Liver (tissue), 9 donors: ENCODE data around the gene STK38L. TPM values are rescaled to one million over a fixed set of nuclear protein-coding genes. Genes with fewer than 3 reads are reported as not detected.

Experiments used
- DNase-seq: peaks from one replicate; pipeline ENCODE4 v3.0.0-alpha.2; 2017; ENCODE audit warnings: low spot score
- H3K27ac ChIP-seq, 2 donors: one replicate each; pipeline ENCODE4 v1.7.0; 2013; ENCODE audit warnings: inconsistent platforms in 2 of 2, low read length in 2 of 2, control low read depth in 1 of 2, low read depth in 1 of 2, mild to moderate bottlenecking in 1 of 2
- H3K27me3 ChIP-seq, 4 donors: one replicate each; pipeline versions ENCODE4 v1.6.1 to v1.7.0; 2013; ENCODE audit warnings: low read length in 3 of 4, inconsistent platforms in 1 of 4, mild to moderate bottlenecking in 1 of 4, moderate library complexity in 1 of 4; ENCODE audit not compliant: control insufficient read depth in 4 of 4, insufficient read depth in 4 of 4
- H3K36me3 ChIP-seq, 4 donors: one replicate each; pipeline versions ENCODE4 v1.6.1 to v1.7.0; 2013; ENCODE audit warnings: low read length in 3 of 4, mild to moderate bottlenecking in 3 of 4, low read depth in 1 of 4, moderate library complexity in 1 of 4; ENCODE audit not compliant: control insufficient read depth in 4 of 4, insufficient read depth in 3 of 4
- H3K4me1 ChIP-seq, 4 donors: one replicate each; pipeline versions ENCODE4 v1.6.1 to v1.7.0; 2013; ENCODE audit warnings: low read length in 3 of 4, mild to moderate bottlenecking in 3 of 4, moderate library complexity in 1 of 4; ENCODE audit not compliant: control insufficient read depth in 4 of 4, insufficient read depth in 4 of 4
- H3K4me3 ChIP-seq, 3 donors: one replicate each; pipeline versions ENCODE4 v1.6.1 to v1.7.0; 2013; ENCODE audit warnings: low read length in 3 of 3, control low read depth in 1 of 3, low read depth in 1 of 3, mild to moderate bottlenecking in 1 of 3
- H3K9ac ChIP-seq, 2 donors: one replicate each; pipeline ENCODE4 v1.7.0; 2013; ENCODE audit warnings: low read length in 2 of 2, mild to moderate bottlenecking in 2 of 2, moderate library complexity in 2 of 2, control low read depth in 1 of 2, low read depth in 1 of 2
- H3K9me3 ChIP-seq, 4 donors: one replicate each; pipeline versions ENCODE4 v1.6.1 to v1.7.0; 2013; ENCODE audit warnings: low read length in 3 of 4; ENCODE audit not compliant: control insufficient read depth in 4 of 4
- CTCF ChIP-seq: fragments of 150-350 bp; IDR thresholded peaks from 2 replicates; pipeline ENCODE4 v1.5.1; 2017; ENCODE audit warnings: improper control_type of control experiment, low read depth, low read length; ENCODE audit not compliant: missing input control
- FOXA1 ChIP-seq: IDR thresholded peaks from 2 replicates; pipeline ENCODE4 v1.6.1; 2016; ENCODE audit warnings: antibody characterized with exemption
- GABPA ChIP-seq, 2 donors: IDR thresholded peaks in 1 of 2; conservative IDR thresholded peaks in 1 of 2; 2 replicates each; pipeline ENCODE4 v1.6.1; 2016; ENCODE audit warnings: antibody characterized with exemption in 2 of 2, mild to moderate bottlenecking in 1 of 2, moderate library complexity in 1 of 2
- JUND ChIP-seq, 2 donors: IDR thresholded peaks; 2 replicates each; pipeline ENCODE4 v1.6.1; 2016; ENCODE audit warnings: antibody characterized with exemption in 2 of 2
- RAD21 ChIP-seq, 2 donors: IDR thresholded peaks; 2 replicates each; pipeline ENCODE4 v1.6.1; 2016; ENCODE audit warnings: antibody characterized with exemption in 2 of 2, mild to moderate bottlenecking in 2 of 2
- REST ChIP-seq: IDR thresholded peaks from 2 replicates; pipeline ENCODE4 v1.6.1; 2016; ENCODE audit warnings: antibody characterized with exemption, mild to moderate bottlenecking
- RXRA ChIP-seq, 2 donors: IDR thresholded peaks; 2 replicates each; pipeline ENCODE4 v1.6.1; 2017 to 2018; ENCODE audit warnings: antibody characterized with exemption in 2 of 2, mild to moderate bottlenecking in 1 of 2
- SP1 ChIP-seq: IDR thresholded peaks from 2 replicates; pipeline ENCODE4 v1.6.1; 2018; ENCODE audit warnings: antibody characterized with exemption, mild to moderate bottlenecking
- YY1 ChIP-seq: IDR thresholded peaks from 2 replicates; pipeline ENCODE4 v1.6.1; 2016; ENCODE audit warnings: antibody characterized with exemption, mild to moderate bottlenecking
- WGBS: extraction: QIAGEN DNeasy Blood & Tissue Kit; methylation state at CpG from one replicate; pipeline ENCODE4 v1.1.7; 2013; 5-methylcytosine and 5-hydroxymethylcytosine counted together
- polyA plus RNA-seq, 2 donors: library from polyadenylated mRNA; stranded (reverse) in 1 of 2; unstranded in 1 of 2; fragments of 200-250 nt in 1 of 2; fragments of >200 nt in 1 of 2; fragmentation: Nextera tagmentation in 1 of 2; extraction: Ambion mirVana in 1 of 2; gene quantifications; one replicate each; pipeline versions ENCODE4 v1.2.1 to v1.2.3, GENCODE V29; 2013 to 2015
- total RNA-seq, 2 donors: library from RNA; depleted of rRNA; stranded (reverse); fragments of >200 nt; gene quantifications; one replicate each; pipeline ENCODE4 v1.2.3, GENCODE V29; 2014
- donor health status: healthy.
- donor health status: healthy.
- donor health status: healthy.
- donor health status: healthy.
- donor health status: healthy.

The STK38L gene
- total and polyA plus RNA-seq, 4 donors: 2.8 to 8.6 (median 6.6) TPM

GRCh38 chr12:27273114-27273513 is 29.0 kb downstream of the STK38L start:
- no peaks in the 10 kb centered on the region for H3K27me3 ChIP-seq
- 61% methylated on average over 5 of the region's 5 CpGs for WGBS
- DNase-seq: no peak
- peak overlapping the region; percentile 86 to 87 for H3K27ac ChIP-seq
- H3K4me3 ChIP-seq: no peak overlapping the region
- peak overlapping the region in 1 of 2 donors; percentile 50 for H3K9ac ChIP-seq
- H3K9me3 ChIP-seq: no peaks in the 10 kb centered on the region
- TF ChIP-seq YY1: peak; percentile 11
- no peak for TF ChIP-seq RAD21 (IDR thresholded peaks at IDR 0.05)
- TF ChIP-seq JUND (IDR thresholded peaks at IDR 0.05): no peak
- no peak for TF ChIP-seq CTCF
- TF ChIP-seq GABPA (IDR thresholded peaks at IDR 0.05 in 1 of 2, conservative IDR thresholded peaks at IDR 0.05 in 1 of 2): no peak
- no peak for TF ChIP-seq FOXA1
- no peak for TF ChIP-seq REST
- peaks cover 13 to 34% (median 18%) of the 10 kb centered on the region in 4 donors for H3K4me1 ChIP-seq
- H3K36me3 ChIP-seq: peaks cover 0 to 2% (median 0%) of the 10 kb centered on the region in 4 donors

- Histone ChIP-seq H3K9ac (no peak overlapping the region), H3K4me1 (peaks cover 14 to 38% (median 18%) of the 10 kb centered on the region in 4 donors), H3K27me3 (no peaks in the 10 kb centered on the region), H3K4me3 (no peak overlapping the region), H3K9me3 (no peaks in the 10 kb centered on the region), H3K27ac (no peak overlapping the region), H3K36me3 (peaks cover 0 to 2% (median 0%) of the 10 kb centered on the region in 4 donors)
- no peak for DNase-seq
- 90% methylated on average over 2 of the region's 2 CpGs for WGBS
- no peak for TF ChIP-seq SP1
These were observed 30.6 kb downstream of the STK38L start for GRCh38 chr12:27274706-27275105.

GRCh38 chr12:27276275-27276674 is 32.2 kb downstream of the STK38L start:
- Histone ChIP-seq H3K36me3 (no peaks in the 10 kb centered on the region), H3K9ac (no peak overlapping the region), H3K4me1 (peaks cover 11 to 34% (median 18%) of the 10 kb centered on the region in 4 donors), H3K27ac (no peak overlapping the region), H3K27me3 (no peaks in the 10 kb centered on the region), H3K9me3 (no peaks in the 10 kb centered on the region), H3K4me3 (no peak overlapping the region)
- TF ChIP-seq GABPA (IDR thresholded peaks at IDR 0.05 in 1 of 2, conservative IDR thresholded peaks at IDR 0.05 in 1 of 2) (no peak), RAD21 (IDR thresholded peaks at IDR 0.05) (no peak), YY1 (no peak), CTCF (no peak), REST (no peak), FOXA1 (no peak), RXRA (IDR thresholded peaks at IDR 0.05) (no peak)
- 88% methylated on average over 3 of the region's 3 CpGs for WGBS
- no peak for DNase-seq
